C4-2B (cell line): Measurements from ENCODE around the gene NKD1.

ENCODE experiments used
- CTCF ChIP-seq: fragments of 450-650 bp; conservative IDR thresholded peaks from 2 replicates; pipeline ENCODE4 v1.5.1; 2017; ENCODE audit warnings: mild to moderate bottlenecking
- ZFX ChIP-seq: fragments of 450-650 bp; IDR thresholded peaks from 2 replicates; pipeline ENCODE4 v1.6.1; 2017

DNA sequence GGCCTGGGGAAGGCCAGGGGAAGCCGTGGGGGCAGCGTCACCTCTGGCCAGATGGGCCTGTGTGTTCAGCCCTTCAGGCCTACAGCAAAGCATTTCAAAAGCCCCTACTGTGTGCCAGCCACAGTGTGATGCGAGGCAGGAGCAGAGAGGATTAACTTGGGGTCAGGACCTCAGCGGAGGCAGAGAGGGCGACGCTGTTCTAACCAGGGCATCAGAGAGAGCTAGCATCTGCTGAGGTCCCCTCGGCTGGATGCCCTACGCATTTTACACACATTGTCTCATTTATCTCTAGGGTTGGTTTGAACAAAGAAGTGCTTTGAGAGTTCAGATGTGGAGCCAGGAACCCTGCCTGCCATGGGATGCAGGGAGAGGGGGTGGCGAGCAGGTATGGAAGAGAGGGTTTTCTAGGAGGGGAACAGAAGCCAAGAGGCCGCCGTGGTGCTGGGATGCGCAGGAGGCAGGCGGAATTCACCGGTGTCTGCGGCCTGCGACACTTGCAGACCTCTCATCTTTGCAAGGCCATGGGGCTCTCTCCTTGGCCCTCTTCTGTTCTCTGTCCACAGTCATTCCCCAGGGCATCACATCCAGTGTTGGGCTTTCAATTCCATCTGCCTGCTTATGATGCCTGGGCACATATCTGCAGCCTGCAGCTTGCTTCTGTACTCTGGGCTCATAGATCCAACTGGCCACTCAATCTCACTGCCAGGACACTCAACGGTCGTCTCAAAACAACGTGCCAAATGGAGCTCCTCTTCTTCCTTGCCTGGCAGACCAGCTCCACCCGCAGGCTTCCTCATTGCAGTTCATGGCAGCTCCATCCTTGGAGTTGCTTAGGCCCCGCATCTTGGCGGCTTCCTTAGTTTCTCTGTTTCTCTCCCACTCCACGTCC lies 8.1 kb upstream of the NKD1 start:
- TF ChIP-seq CTCF (no peak), ZFX (no peak)
